SU-DHL-6 (cell line): Measurements from ENCODE around the gene PNN.

Source experiments
- H2AFZ ChIP-seq: fragments of 200-600 bp; sonication (generic); 2 replicates; pipeline ENCODE4 v1.6.1; 2014; ENCODE audit warnings: low read depth, mild to moderate bottlenecking, moderate library complexity, mixed read lengths, antibody characterized with exemption, low read length; ENCODE audit not compliant: severe bottlenecking
- H3F3A ChIP-seq: fragments of 200-600 bp; shearing (Covaris generic); 2 replicates; pipeline ENCODE4 v1.6.0; 2016; ENCODE audit warnings: antibody characterized with exemption, mild to moderate bottlenecking; ENCODE audit not compliant: insufficient read depth
- H3K27ac ChIP-seq: fragments of 200-600 bp; sonication (generic); 2 replicates; pipeline ENCODE4 v1.5.1; 2016; ENCODE audit warnings: low read depth, mild to moderate bottlenecking, low read length, moderate library complexity, mixed read lengths
- H3K27me3 ChIP-seq: fragments of 200-600 bp; sonication (generic), shearing (Covaris generic); 2 replicates; pipeline ENCODE4 v1.6.0; 2014; ENCODE audit warnings: mild to moderate bottlenecking, low read length
- H3K36me3 ChIP-seq: fragments of 200-600 bp; sonication (generic); 2 replicates; pipeline ENCODE4 v1.6.1; 2014; ENCODE audit warnings: mild to moderate bottlenecking, low read length, mixed read lengths
- H3K4me2 ChIP-seq: fragments of 300-600, 200-600 bp; shearing (Covaris generic), sonication (generic); 2 replicates; pipeline ENCODE4 v1.6.0; 2014; ENCODE audit warnings: low read length, low read depth, mild to moderate bottlenecking; ENCODE audit not compliant: poor library complexity, severe bottlenecking
- H3K4me3 ChIP-seq: fragments of 200-600 bp; sonication (generic); 2 replicates; pipeline ENCODE4 v1.5.1; 2014; ENCODE audit warnings: antibody characterized with exemption, low read length, mild to moderate bottlenecking, mixed read lengths; ENCODE audit not compliant: insufficient read depth, poor library complexity, severe bottlenecking
- H3K79me2 ChIP-seq: fragments of 200-600 bp; sonication (generic); 2 replicates; pipeline ENCODE4 v1.6.1; 2014; ENCODE audit warnings: mild to moderate bottlenecking, low read length, moderate library complexity; ENCODE audit not compliant: insufficient read depth
- H3K9ac ChIP-seq: fragments of 200-600 bp; sonication (generic); 2 replicates; pipeline ENCODE4 v1.7.0; 2014; ENCODE audit warnings: mild to moderate bottlenecking, low read length
- H3K9me2 ChIP-seq: fragments of 200-600 bp; sonication (generic); replicated peaks from 2 replicates; pipeline ENCODE4 v1.6.1; 2014; ENCODE audit warnings: low read length; ENCODE audit not compliant: insufficient read depth
- H3K9me3 ChIP-seq: fragments of 200-600 bp; sonication (generic); 2 replicates; pipeline ENCODE4 v1.6.1; 2014; ENCODE audit warnings: low read length, mixed read lengths; ENCODE audit not compliant: insufficient read depth
- H4K20me1 ChIP-seq: fragments of 200-600 bp; sonication (generic); 2 replicates; pipeline ENCODE4 v1.6.1; 2014; ENCODE audit warnings: low read depth, mild to moderate bottlenecking, antibody characterized with exemption, low read length, moderate library complexity, mixed read lengths
- CTCF ChIP-seq: fragments of 200-600 bp; sonication (generic); IDR thresholded peaks from one replicate; pipeline ENCODE4 v1.5.1; 2017; ENCODE audit warnings: antibody characterized with exemption, mild to moderate bottlenecking, low read length, moderate library complexity; ENCODE audit not compliant: insufficient read depth, poor library complexity, severe bottlenecking
- EZH2phosphoT487 ChIP-seq: fragments of 200-600 bp; sonication (generic), shearing (Covaris generic); conservative IDR thresholded peaks from 2 replicates; pipeline ENCODE4 v1.6.1; 2018; ENCODE audit warnings: mild to moderate bottlenecking, antibody characterized with exemption, low read length, moderate library complexity, mixed read lengths

Gene PNN

GRCh38 chr14:39228044-39228443, 53.0 kb downstream of the PNN start:
- H3K4me2 ChIP-seq = no peak overlapping the region
- H2AFZ ChIP-seq = no peak overlapping the region
- no peak overlapping the region for H3K9ac ChIP-seq
- H3K9me3 ChIP-seq = no peaks in the 10 kb centered on the region
- H3K27ac ChIP-seq = no peak overlapping the region
- H3K36me3 ChIP-seq = no peaks in the 10 kb centered on the region
- no peak overlapping the region for H3K4me3 ChIP-seq
- H3K27me3 ChIP-seq = no peaks in the 10 kb centered on the region
- TF ChIP-seq EZH2phosphoT487 = no peak
- no peak for TF ChIP-seq CTCF
- no peaks in the 10 kb centered on the region for H3K9me2 ChIP-seq
- no peaks in the 10 kb centered on the region for H3K79me2 ChIP-seq
- no peaks in the 10 kb centered on the region for H3F3A ChIP-seq
- no peaks in the 10 kb centered on the region for H4K20me1 ChIP-seq

- H3K4me3 ChIP-seq = no peak overlapping the region
- no peak overlapping the region for H3K27ac ChIP-seq
- no peaks in the 10 kb centered on the region for H3K36me3 ChIP-seq
- no peak overlapping the region for H3K4me2 ChIP-seq
- no peaks in the 10 kb centered on the region for H3F3A ChIP-seq
- no peak overlapping the region for H3K9ac ChIP-seq
- no peaks in the 10 kb centered on the region for H3K27me3 ChIP-seq
- H2AFZ ChIP-seq = no peak overlapping the region
- no peaks in the 10 kb centered on the region for H3K9me3 ChIP-seq
- TF ChIP-seq CTCF = no peak
- TF ChIP-seq EZH2phosphoT487 = no peak
- H3K9me2 ChIP-seq = no peaks in the 10 kb centered on the region
- H3K79me2 ChIP-seq = no peaks in the 10 kb centered on the region
- no peaks in the 10 kb centered on the region for H4K20me1 ChIP-seq
Measured at GRCh38 chr14:39228509-39229221, 53.6 kb downstream of the PNN start.

GRCh38 chr14:39229222-39229543, 54.1 kb downstream of the PNN start:
- H2AFZ ChIP-seq = no peak overlapping the region
- H3K9ac ChIP-seq = no peak overlapping the region
- H3K27me3 ChIP-seq = no peaks in the 10 kb centered on the region
- no peak overlapping the region for H3K4me2 ChIP-seq
- H3K36me3 ChIP-seq = no peaks in the 10 kb centered on the region
- no peaks in the 10 kb centered on the region for H3K79me2 ChIP-seq
- no peak overlapping the region for H3K27ac ChIP-seq
- H3K9me3 ChIP-seq = no peaks in the 10 kb centered on the region
- no peaks in the 10 kb centered on the region for H3F3A ChIP-seq
- H4K20me1 ChIP-seq = no peaks in the 10 kb centered on the region
- no peak for TF ChIP-seq CTCF
- TF ChIP-seq EZH2phosphoT487 = no peak
- no peaks in the 10 kb centered on the region for H3K9me2 ChIP-seq
- H3K4me3 ChIP-seq = no peak overlapping the region
